Right lobe of liver (tissue), 4 donors: ENCODE results near the gene UTF1.

Experiments
- CTCF ChIP-seq, 4 donors: fragments of 200-600 bp in 3 of 4; fragments of 450-650 bp in 1 of 4; IDR thresholded peaks; one replicate each; pipeline versions ENCODE4 v1.5.1 to v1.8.0; 2016 to 2022; ENCODE audit warnings: antibody characterized with exemption in 4 of 4, mild to moderate bottlenecking in 2 of 4
- POLR2A ChIP-seq: fragments of 450-650 bp; IDR thresholded peaks from one replicate; pipeline ENCODE4 v1.6.1; 2017; ENCODE audit warnings: antibody characterized with exemption, mild to moderate bottlenecking
- donor health status: DM: no; HTN: no; CAD: no.
- donor health status: DM: no; HTN: no; CAD: no.
- donor health status: DM: no; HTN: yes; CAD: no.

- TF ChIP-seq CTCF (IDR thresholded peaks at IDR 0.05) (no peak), POLR2A (no peak)
Measured at GRCh38 chr10:133229265-133230043, 563 bp upstream of the UTF1 start.
